HAP-1 (cell line): ENCODE data around the gene GULP1.
A peak's percentile ranks its signal among the peaks of the same experiment; 100 is the strongest.

ENCODE experiments used
- DNase-seq, 2 experiments: peaks; one replicate each; pipeline ENCODE4 v3.0.0-alpha.2; 2016 to 2020; ENCODE audit warnings: low spot score in 2 of 2
- H3K27me3 ChIP-seq: fragments of 250-450 bp; sonication (Bioruptor Pico); 2 replicates; pipeline ENCODE4 v1.5.1; 2020; ENCODE audit warnings: low read depth, mild to moderate bottlenecking, moderate library complexity
- H3K36me3 ChIP-seq: fragments of 250-450 bp; sonication (Bioruptor Pico); replicated peaks from 2 replicates; pipeline ENCODE4 v1.5.1; 2020; ENCODE audit warnings: mild to moderate bottlenecking
- H3K4me1 ChIP-seq: fragments of 250-450 bp; sonication (Bioruptor Pico); 2 replicates; pipeline ENCODE4 v1.5.1; 2020; ENCODE audit warnings: mild to moderate bottlenecking
- H3K4me3 ChIP-seq: fragments of 250-450 bp; sonication (Bioruptor Pico); 2 replicates; pipeline ENCODE4 v1.5.1; 2020; ENCODE audit warnings: mild to moderate bottlenecking, moderate library complexity
- H3K9me3 ChIP-seq: fragments of 250-450 bp; sonication (Bioruptor Pico); 2 replicates; pipeline ENCODE4 v1.5.1; 2020; ENCODE audit warnings: mild to moderate bottlenecking, moderate library complexity
- in situ Hi-C: fragments of 300-500 bp; cut with MboI; formaldehyde crosslinking; loops from 3 replicates; pipeline ENCODE4 v1.14.3; 2020; ENCODE audit warnings: low sequenced_read_pairs, inconsistent platforms, mixed read lengths

GULP1 gene

GRCh38 chr2:188414411-188414810 lies 122.7 kb downstream of the GULP1 start:
- peaks cover 16% of the 10 kb centered on the region for H3K4me1 ChIP-seq
- in situ Hi-C loops: no loop called here
- no peak overlapping the region for H3K4me3 ChIP-seq
- no peaks in the 10 kb centered on the region for H3K36me3 ChIP-seq
- no peaks in the 10 kb centered on the region for H3K27me3 ChIP-seq
- H3K9me3 ChIP-seq: no peaks in the 10 kb centered on the region
- DNase-seq: no peak

- no peak overlapping the region for H3K4me3 ChIP-seq
- H3K9me3 ChIP-seq: no peaks in the 10 kb centered on the region
- no peaks in the 10 kb centered on the region for H3K27me3 ChIP-seq
- H3K4me1 ChIP-seq: peaks cover 16% of the 10 kb centered on the region
- DNase-seq: no peak
- no peaks in the 10 kb centered on the region for H3K36me3 ChIP-seq
- in situ Hi-C loops: no loop called here
Observed at GRCh38 chr2:188414869-188415753, 123.4 kb downstream of the GULP1 start.

DNA sequence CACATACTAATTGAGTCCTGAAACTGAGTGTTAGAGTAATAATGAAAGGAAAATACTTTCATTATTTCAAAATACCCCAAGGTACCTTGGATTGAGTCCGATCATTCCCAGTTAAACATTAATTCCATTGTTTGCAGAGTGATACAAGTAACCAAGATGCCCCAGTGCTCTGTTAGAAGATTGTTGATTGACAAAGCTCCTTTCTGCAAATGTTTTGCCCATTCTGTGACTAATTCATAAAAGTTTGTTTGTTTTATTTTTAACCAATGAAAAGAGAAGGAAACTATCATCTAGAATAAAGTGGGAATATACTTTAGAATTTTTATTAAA lies 124.0 kb downstream of the GULP1 start:
- no peaks in the 10 kb centered on the region for H3K36me3 ChIP-seq
- no peak overlapping the region for H3K4me3 ChIP-seq
- peaks cover 16% of the 10 kb centered on the region for H3K4me1 ChIP-seq
- DNase-seq: no peak
- H3K9me3 ChIP-seq: peaks cover 4% of the 10 kb centered on the region; the same call in 1 of the 2 replicates
- no peaks in the 10 kb centered on the region for H3K27me3 ChIP-seq
- in situ Hi-C loops: no loop called here

- no peak for DNase-seq
- Histone ChIP-seq H3K4me3 (no peak overlapping the region), H3K9me3 (peaks cover 5% of the 10 kb centered on the region; the same call in 1 of the 2 replicates), H3K4me1 (peaks cover 16% of the 10 kb centered on the region), H3K36me3 (no peaks in the 10 kb centered on the region), H3K27me3 (no peaks in the 10 kb centered on the region)
- in situ Hi-C loops: no loop called here
Observed at GRCh38 chr2:188416367-188416766, 124.7 kb downstream of the GULP1 start.

- H3K36me3 ChIP-seq: no peaks in the 10 kb centered on the region
- peaks cover 5% of the 10 kb centered on the region; the same call in 1 of the 2 replicates for H3K9me3 ChIP-seq
- no peaks in the 10 kb centered on the region for H3K27me3 ChIP-seq
- H3K4me1 ChIP-seq: peaks cover 24% of the 10 kb centered on the region
- DNase-seq: no peak
- H3K4me3 ChIP-seq: no peak overlapping the region
- in situ Hi-C loops: no loop called here
Observed at GRCh38 chr2:188422726-188423125, 131.1 kb downstream of the GULP1 start.

DNA sequence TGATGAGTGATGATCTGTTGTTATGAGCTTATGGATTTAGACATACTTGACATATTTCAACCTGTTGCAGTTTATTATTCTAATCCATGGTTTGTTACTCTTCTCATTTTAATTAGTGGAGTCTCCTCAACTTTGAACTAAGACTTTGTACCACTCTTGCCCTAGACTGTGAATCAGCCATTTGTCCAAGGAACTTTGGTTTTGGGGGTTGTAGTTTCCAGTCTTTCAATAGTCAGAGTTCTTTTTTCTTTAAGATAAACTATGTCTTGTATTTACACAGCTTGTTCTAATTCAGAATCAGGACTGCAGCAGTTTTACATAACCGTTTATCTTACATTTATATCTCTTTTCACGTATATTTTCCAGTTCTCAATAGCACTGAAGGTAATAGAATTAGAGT lies 133.6 kb downstream of the GULP1 start:
- Histone ChIP-seq H3K4me1 (peaks cover 24% of the 10 kb centered on the region), H3K4me3 (no peak overlapping the region), H3K9me3 (peaks cover 5% of the 10 kb centered on the region; the same call in 1 of the 2 replicates), H3K27me3 (no peaks in the 10 kb centered on the region), H3K36me3 (no peaks in the 10 kb centered on the region)
- in situ Hi-C loops: no loop called here
- DNase-seq: no peak

DNA sequence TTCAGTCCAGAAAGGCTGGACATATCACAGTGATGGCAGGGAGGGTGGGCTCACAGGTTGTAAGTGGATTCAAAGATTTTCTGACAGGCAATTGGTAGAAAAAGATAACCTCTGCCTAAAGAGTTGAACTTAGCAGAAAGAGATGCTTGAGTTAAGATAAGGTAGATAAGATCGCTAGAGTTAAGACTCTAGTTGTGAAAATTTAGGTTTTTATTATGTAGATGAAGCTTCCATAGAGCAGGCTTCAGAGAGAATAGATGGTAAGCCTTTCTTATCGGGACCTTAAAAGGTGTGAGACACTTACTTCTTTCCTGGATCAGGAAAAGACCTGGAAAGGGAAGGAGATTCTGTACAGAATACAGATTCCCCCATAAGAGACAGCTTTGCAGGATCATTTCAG lies 134.4 kb downstream of the GULP1 start:
- Histone ChIP-seq H3K27me3 (no peaks in the 10 kb centered on the region), H3K4me3 (no peak overlapping the region), H3K9me3 (no peaks in the 10 kb centered on the region), H3K4me1 (peaks cover 24% of the 10 kb centered on the region), H3K36me3 (no peaks in the 10 kb centered on the region)
- peak in 1 of 2 experiments; percentile 63 for DNase-seq
- in situ Hi-C loops: no loop called here

DNA sequence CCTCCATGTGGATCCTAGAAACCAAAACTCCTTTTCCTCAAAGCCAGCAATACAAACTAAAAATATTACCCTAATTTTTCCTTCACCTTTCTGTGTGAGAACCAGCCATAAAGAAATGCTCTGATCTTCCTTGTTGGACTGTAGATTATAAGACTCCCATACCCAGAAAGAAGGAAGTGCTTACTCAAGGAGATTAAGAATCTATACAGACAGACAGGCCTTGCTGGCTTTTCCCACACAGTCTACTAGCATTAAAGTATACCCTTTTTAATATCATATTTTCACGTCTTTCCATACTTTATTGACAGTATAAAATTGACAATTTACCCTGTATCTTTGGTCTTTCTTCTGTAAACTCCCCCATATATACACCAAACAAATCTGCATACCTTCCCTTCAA lies 139.0 kb downstream of the GULP1 start:
- Histone ChIP-seq H3K4me1 (peaks cover 16% of the 10 kb centered on the region), H3K27me3 (no peaks in the 10 kb centered on the region), H3K9me3 (no peaks in the 10 kb centered on the region), H3K36me3 (no peaks in the 10 kb centered on the region), H3K4me3 (no peak overlapping the region)
- in situ Hi-C loops: no loop called here
- DNase-seq: no peak

DNA sequence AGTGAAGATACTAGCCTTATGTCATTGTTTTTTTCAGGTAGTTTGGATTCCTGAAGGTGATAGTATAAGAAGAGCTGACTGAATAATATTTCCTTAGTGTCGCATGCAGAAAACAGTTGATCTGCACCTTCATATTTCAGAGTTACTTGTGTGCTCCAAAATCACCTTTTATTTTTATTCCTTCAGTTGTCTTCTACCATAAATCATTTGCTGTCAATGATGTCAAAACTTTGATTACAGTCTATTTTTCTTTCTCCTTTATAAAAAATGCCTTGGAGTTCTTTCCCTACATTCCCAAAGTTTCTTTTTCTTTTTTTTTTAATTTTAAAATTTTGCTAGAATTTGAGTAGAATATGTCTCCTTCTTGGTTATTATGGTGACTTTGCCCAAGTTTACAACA lies 142.3 kb downstream of the GULP1 start:
- H3K9me3 ChIP-seq: no peaks in the 10 kb centered on the region
- no peaks in the 10 kb centered on the region for H3K36me3 ChIP-seq
- DNase-seq: no peak
- H3K27me3 ChIP-seq: no peaks in the 10 kb centered on the region
- H3K4me1 ChIP-seq: peaks cover 6% of the 10 kb centered on the region
- in situ Hi-C loops: no loop called here
- H3K4me3 ChIP-seq: no peak overlapping the region

DNA sequence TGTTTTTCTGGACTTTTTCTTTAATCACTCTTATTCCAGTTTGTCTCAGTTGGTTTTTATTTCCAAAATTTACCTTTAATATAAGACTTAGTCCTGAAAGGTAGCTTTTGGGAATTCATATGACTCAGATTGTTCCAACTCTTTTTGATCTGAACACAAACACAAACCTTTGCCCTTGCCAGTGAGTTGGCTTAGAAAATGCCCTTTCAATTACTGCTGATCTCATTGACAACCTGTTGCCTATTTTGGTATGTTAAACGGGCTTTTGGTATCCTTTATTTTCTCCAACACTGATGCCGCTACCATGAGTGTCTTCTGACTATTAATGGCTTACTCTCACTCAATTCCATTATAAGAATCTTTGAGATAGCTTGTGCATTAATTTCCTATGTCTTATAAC lies 143.4 kb downstream of the GULP1 start:
- in situ Hi-C loops: no loop called here
- H3K4me1 ChIP-seq: peaks cover 16% of the 10 kb centered on the region
- H3K4me3 ChIP-seq: no peak overlapping the region
- no peaks in the 10 kb centered on the region for H3K27me3 ChIP-seq
- DNase-seq: no peak
- no peaks in the 10 kb centered on the region for H3K9me3 ChIP-seq
- no peaks in the 10 kb centered on the region for H3K36me3 ChIP-seq

DNA sequence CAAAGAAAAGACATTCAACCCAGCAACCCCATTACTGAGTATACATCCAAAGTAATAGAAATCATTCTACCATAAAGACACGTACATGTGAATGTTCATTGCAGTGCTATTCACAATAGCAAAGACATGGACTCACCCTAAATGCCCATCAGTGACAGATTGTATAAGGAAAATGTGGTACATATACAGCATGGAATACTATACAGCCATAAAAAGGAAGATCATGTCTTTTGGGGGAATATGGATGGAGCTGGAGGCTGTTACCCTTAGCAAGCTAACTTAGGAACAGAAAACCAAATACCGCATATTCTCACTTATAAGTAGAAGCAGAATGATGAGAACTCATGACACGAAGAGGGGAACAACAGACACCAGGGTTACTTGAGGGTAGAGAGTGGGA lies 145.9 kb downstream of the GULP1 start:
- Histone ChIP-seq H3K4me3 (no peak overlapping the region), H3K27me3 (no peaks in the 10 kb centered on the region), H3K4me1 (peaks cover 17% of the 10 kb centered on the region), H3K36me3 (no peaks in the 10 kb centered on the region), H3K9me3 (no peaks in the 10 kb centered on the region)
- DNase-seq: no peak
- in situ Hi-C loops: no loop called here

DNA sequence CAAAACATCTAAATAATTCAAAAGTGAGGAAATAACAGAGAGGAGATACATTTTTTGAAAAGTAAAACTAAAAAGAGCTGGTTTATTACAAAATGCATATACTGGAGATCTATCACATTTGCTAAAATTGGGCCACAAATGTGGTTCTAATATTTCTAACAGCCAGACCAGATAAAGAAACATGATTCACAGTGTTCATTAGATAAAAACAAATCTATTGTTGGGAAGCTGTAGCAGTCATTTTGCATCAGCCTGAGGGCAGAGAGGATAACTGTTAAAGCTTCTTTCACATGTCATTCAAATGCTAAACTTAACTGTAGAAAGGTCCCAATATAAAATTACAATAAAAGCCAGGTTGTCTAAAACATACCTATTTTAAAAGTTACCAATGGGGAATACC lies 148.3 kb downstream of the GULP1 start:
- in situ Hi-C loops: no loop called here
- peak; percentile 61 to 87 for DNase-seq
- no peaks in the 10 kb centered on the region for H3K27me3 ChIP-seq
- H3K4me3 ChIP-seq: no peak overlapping the region
- H3K9me3 ChIP-seq: no peaks in the 10 kb centered on the region
- peaks cover 23% of the 10 kb centered on the region for H3K4me1 ChIP-seq
- no peaks in the 10 kb centered on the region for H3K36me3 ChIP-seq

DNA sequence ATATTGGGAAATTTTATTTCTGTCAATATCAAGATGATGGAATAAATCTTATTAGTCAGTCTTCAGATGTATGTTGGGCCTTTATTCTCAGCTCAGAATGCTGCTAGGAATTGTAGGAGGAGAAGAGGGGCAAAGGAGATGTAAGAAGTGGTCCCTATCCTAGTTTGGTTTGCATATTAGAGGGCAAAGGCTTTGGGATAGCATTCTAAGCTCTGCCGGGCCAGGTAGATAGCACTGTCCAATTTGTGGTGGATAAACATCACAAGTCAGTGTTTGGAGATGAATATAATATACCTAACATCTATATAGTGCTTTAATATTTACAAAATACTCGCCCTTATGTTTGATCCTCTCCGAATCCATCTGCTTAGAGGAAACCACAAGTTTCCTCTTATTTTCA lies 149.2 kb downstream of the GULP1 start:
- no peaks in the 10 kb centered on the region for H3K36me3 ChIP-seq
- in situ Hi-C loops: no loop called here
- no peaks in the 10 kb centered on the region for H3K27me3 ChIP-seq
- H3K4me3 ChIP-seq: no peak overlapping the region
- no peak for DNase-seq
- H3K9me3 ChIP-seq: no peaks in the 10 kb centered on the region
- peaks cover 23% of the 10 kb centered on the region for H3K4me1 ChIP-seq

GRCh38 chr2:188441288-188441947 lies 149.7 kb downstream of the GULP1 start:
- DNase-seq: no peak
- H3K36me3 ChIP-seq: no peaks in the 10 kb centered on the region
- peaks cover 23% of the 10 kb centered on the region for H3K4me1 ChIP-seq
- no peak overlapping the region for H3K4me3 ChIP-seq
- no peaks in the 10 kb centered on the region for H3K9me3 ChIP-seq
- in situ Hi-C loops: no loop called here
- H3K27me3 ChIP-seq: no peaks in the 10 kb centered on the region
